NT2/D1 (cell line): ENCODE results near the gene ORC5.

ENCODE experiments used
- DNase-seq: peaks from one replicate; pipeline ENCODE4 v3.0.0-alpha.2; 2011; ENCODE audit warnings: low read depth, low spot score
- H3K27me3 ChIP-seq: 2 replicates; pipeline ENCODE4 v1.6.0; 2011; ENCODE audit warnings: mild to moderate bottlenecking; ENCODE audit not compliant: insufficient read length, insufficient read depth
- H3K36me3 ChIP-seq: 2 replicates; pipeline ENCODE4 v1.6.1; 2011; ENCODE audit warnings: mild to moderate bottlenecking, low read length, mixed read lengths; ENCODE audit not compliant: insufficient read depth, insufficient read length
- H3K4me1 ChIP-seq: 2 replicates; pipeline ENCODE4 v1.5.1; 2011; ENCODE audit not compliant: insufficient read depth, insufficient read length
- H3K4me3 ChIP-seq: 2 replicates; pipeline ENCODE4 v1.5.1; 2011; ENCODE audit warnings: low read depth; ENCODE audit not compliant: insufficient read length
- H3K9ac ChIP-seq: 2 replicates; pipeline ENCODE4 v1.6.0; 2011; ENCODE audit warnings: low read depth; ENCODE audit not compliant: insufficient read length
- H3K9me3 ChIP-seq: 2 replicates; pipeline ENCODE4 v1.5.1; 2011; ENCODE audit warnings: mild to moderate bottlenecking, low read length; ENCODE audit not compliant: insufficient read depth
- SUZ12 ChIP-seq: IDR thresholded peaks from 2 replicates; pipeline ENCODE4 v1.6.1; 2011; ENCODE audit not compliant: insufficient read length, insufficient read depth; ENCODE audit errors: extremely low read depth
- YY1 ChIP-seq: IDR thresholded peaks from 2 replicates; pipeline ENCODE4 v1.6.1; 2011; ENCODE audit not compliant: insufficient read length, insufficient read depth
- ZNF274 ChIP-seq: IDR thresholded peaks from 2 replicates; pipeline ENCODE4 v1.6.1; 2011; ENCODE audit warnings: mild to moderate bottlenecking, low read depth, low read length

The ORC5 gene

DNA sequence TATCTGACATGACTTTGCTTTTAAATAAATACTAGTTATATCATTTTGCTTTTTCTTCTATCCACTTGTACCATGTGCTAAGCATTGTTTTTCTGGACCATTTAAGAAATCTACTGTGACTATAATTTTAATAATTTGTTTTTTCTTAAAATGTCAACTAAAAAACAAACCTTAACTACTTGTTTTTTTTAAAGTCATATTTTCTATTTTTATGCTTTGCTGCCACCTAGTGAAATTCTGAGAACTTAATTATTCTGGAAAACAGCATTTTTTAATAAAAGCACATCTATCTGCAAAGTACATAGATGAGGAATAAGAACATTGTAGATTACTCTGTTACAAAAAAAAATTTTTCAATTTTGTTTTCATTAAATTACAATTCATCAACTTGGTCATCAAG lies 47.4 kb downstream of the ORC5 start:
- Histone ChIP-seq H3K4me1 (no peaks in the 10 kb centered on the region), H3K9me3 (no peaks in the 10 kb centered on the region), H3K4me3 (no peak overlapping the region), H3K27me3 (no peaks in the 10 kb centered on the region), H3K36me3 (no peaks in the 10 kb centered on the region), H3K9ac (no peak overlapping the region)
- no peak for DNase-seq
- TF ChIP-seq SUZ12 (no peak), YY1 (no peak)

- H3K4me1 ChIP-seq, result no peaks in the 10 kb centered on the region
- TF ChIP-seq ZNF274 (no peak), SUZ12 (no peak), YY1 (no peak)
- H3K9me3 ChIP-seq, result no peaks in the 10 kb centered on the region
- DNase-seq, result no peak
- H3K27me3 ChIP-seq, result no peaks in the 10 kb centered on the region
- H3K36me3 ChIP-seq, result no peaks in the 10 kb centered on the region
- no peak overlapping the region for H3K9ac ChIP-seq
- H3K4me3 ChIP-seq, result no peak overlapping the region
Measured at GRCh38 chr7:104156842-104157277, 51.0 kb downstream of the ORC5 start.

DNA sequence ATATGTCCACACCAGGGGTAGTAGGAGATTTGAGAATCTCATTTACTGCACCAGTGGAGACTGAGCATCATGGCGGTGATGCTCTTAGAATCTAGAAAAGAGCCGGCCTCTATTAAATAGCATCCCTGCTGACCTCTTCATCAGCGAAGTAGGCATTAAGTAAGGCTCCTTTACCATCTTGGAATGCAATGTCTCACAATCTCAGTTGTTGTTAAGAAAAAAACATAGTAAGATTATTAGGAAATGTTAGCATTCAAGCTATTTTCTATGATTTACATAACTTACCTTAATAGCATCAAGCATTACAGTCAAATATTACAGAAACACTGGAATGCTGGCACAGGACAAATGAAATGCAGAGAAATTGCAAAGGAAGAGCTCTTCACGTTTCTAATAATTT lies 54.5 kb downstream of the ORC5 start:
- no peaks in the 10 kb centered on the region for H3K36me3 ChIP-seq
- H3K4me3 ChIP-seq, result no peak overlapping the region
- H3K9ac ChIP-seq, result no peak overlapping the region
- H3K4me1 ChIP-seq, result no peaks in the 10 kb centered on the region
- DNase-seq, result no peak
- H3K27me3 ChIP-seq, result no peaks in the 10 kb centered on the region
- no peaks in the 10 kb centered on the region for H3K9me3 ChIP-seq
- TF ChIP-seq YY1 (no peak), ZNF274 (no peak), SUZ12 (no peak)

- no peaks in the 10 kb centered on the region for H3K9me3 ChIP-seq
- H3K4me1 ChIP-seq, result no peaks in the 10 kb centered on the region
- no peaks in the 10 kb centered on the region for H3K36me3 ChIP-seq
- TF ChIP-seq ZNF274 (no peak), YY1 (no peak)
- H3K4me3 ChIP-seq, result no peak overlapping the region
- no peak for DNase-seq
- H3K9ac ChIP-seq, result no peak overlapping the region
- H3K27me3 ChIP-seq, result no peaks in the 10 kb centered on the region
Measured at GRCh38 chr7:104152468-104152867, 55.3 kb downstream of the ORC5 start.

GRCh38 chr7:104150470-104150869 lies 57.3 kb downstream of the ORC5 start:
- DNase-seq, result no peak
- Histone ChIP-seq H3K4me1 (no peaks in the 10 kb centered on the region), H3K36me3 (no peaks in the 10 kb centered on the region), H3K27me3 (no peaks in the 10 kb centered on the region), H3K9me3 (no peaks in the 10 kb centered on the region), H3K9ac (no peak overlapping the region), H3K4me3 (no peak overlapping the region)
- TF ChIP-seq SUZ12 (no peak), YY1 (no peak), ZNF274 (no peak)

- Histone ChIP-seq H3K27me3 (no peaks in the 10 kb centered on the region), H3K36me3 (no peaks in the 10 kb centered on the region), H3K9me3 (no peaks in the 10 kb centered on the region), H3K4me1 (no peaks in the 10 kb centered on the region), H3K9ac (no peak overlapping the region), H3K4me3 (no peak overlapping the region)
- no peak for TF ChIP-seq YY1
- TF ChIP-seq SUZ12, result no peak
- TF ChIP-seq ZNF274, result no peak
- no peak for DNase-seq
Measured at GRCh38 chr7:104149822-104150221, 58.0 kb downstream of the ORC5 start.

- Histone ChIP-seq H3K9me3 (no peaks in the 10 kb centered on the region), H3K9ac (no peak overlapping the region), H3K4me3 (no peak overlapping the region), H3K36me3 (no peaks in the 10 kb centered on the region), H3K27me3 (no peaks in the 10 kb centered on the region), H3K4me1 (no peaks in the 10 kb centered on the region)
- DNase-seq, result no peak
- no peak for TF ChIP-seq YY1
- TF ChIP-seq ZNF274, result no peak
- TF ChIP-seq SUZ12, result no peak
Measured at GRCh38 chr7:104142147-104142546, 65.7 kb downstream of the ORC5 start.

DNA sequence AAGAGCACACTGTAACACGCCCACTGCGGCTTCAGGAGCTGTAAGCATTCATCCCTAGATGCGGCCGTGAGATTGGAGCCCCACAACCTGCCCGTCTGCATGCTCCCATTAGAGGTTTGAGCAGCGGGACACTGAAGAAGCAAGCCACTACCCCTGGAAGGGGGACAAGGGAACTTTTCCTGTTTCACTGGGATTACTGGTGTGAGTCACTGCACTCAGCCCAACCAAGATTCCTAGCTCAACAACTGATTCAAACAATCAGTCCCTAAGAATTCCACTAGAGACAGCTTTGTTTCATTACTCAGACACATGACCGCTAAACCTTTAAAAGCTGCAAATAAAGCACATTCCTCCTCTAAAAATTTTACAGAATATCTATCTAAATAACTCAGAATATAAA lies 69.8 kb downstream of the ORC5 start:
- no peak overlapping the region for H3K9ac ChIP-seq
- H3K4me1 ChIP-seq, result no peaks in the 10 kb centered on the region
- no peak for DNase-seq
- peaks cover 4% of the 10 kb centered on the region for H3K36me3 ChIP-seq
- no peak for TF ChIP-seq ZNF274
- TF ChIP-seq YY1, result no peak
- TF ChIP-seq SUZ12, result no peak
- no peaks in the 10 kb centered on the region for H3K27me3 ChIP-seq
- H3K9me3 ChIP-seq, result no peaks in the 10 kb centered on the region
- H3K4me3 ChIP-seq, result no peak overlapping the region
